Measurements from ENCODE around the gene P3H1. TPM values are rescaled to one million over a fixed set of nuclear protein-coding genes. Genes with fewer than 3 reads are reported as not detected.
"Not testable (repeated sequence)": the region's sequence is repeated elsewhere in the genome, so short reads cannot be mapped to it uniquely, and the experiment has no call there.

Gene P3H1
- total and polyA plus RNA-seq, 2 donors (not counting 1 experiment from before 2014, with no cell fraction given), result 42.2 to 51.3 TPM

- WGBS (ENCODE audit: insufficient coverage), result 100% methylated on average over 2 of the region's 3 CpGs
- Mint-ChIP-seq H3K27ac (no peak overlapping the region), H3K4me3 (no peak overlapping the region), H3K9me3 (ENCODE audit: insufficient read depth) (no peaks in the 10 kb centered on the region), H3K4me1 (no peaks in the 10 kb centered on the region), H3K27me3 (no peaks in the 10 kb centered on the region)
- Histone ChIP-seq H3K27me3 (replicated peaks in 1 of 4; ENCODE audit: control extremely low read depth in 1 of 4, control insufficient read depth in 3 of 4, insufficient read depth in 4 of 4, low read length in 3 of 4) (no peaks in the 10 kb centered on the region), H4K20me1 (ENCODE audit: control insufficient read depth, insufficient read depth, low read length, poor library complexity, severe bottlenecking) (no peaks in the 10 kb centered on the region), H3K4me2 (replicated peaks; ENCODE audit: low read depth, low read length, poor library complexity, severe bottlenecking) (no peak overlapping the region), H3K9ac (ENCODE audit: low read length) (no peak overlapping the region), H2AFZ (ENCODE audit: insufficient read depth, low read depth, low read length, poor library complexity, severe bottlenecking) (no peak overlapping the region), H3K9me3 (ENCODE audit: control extremely low read depth in 1 of 3, control insufficient read depth in 2 of 3, insufficient read depth in 1 of 3, low read length in 2 of 3) (no peaks in the 10 kb centered on the region), H3K27ac (ENCODE audit: low read length in 2 of 2) (no peak overlapping the region), H3K79me2 (ENCODE audit: control insufficient read depth, insufficient read depth, low read length) (peaks cover 7% of the 10 kb centered on the region), H3K4me1 (ENCODE audit: control insufficient read depth in 2 of 2, insufficient read depth in 2 of 2, low read length in 2 of 2) (no peaks in the 10 kb centered on the region), H3K4me3 (ENCODE audit: control extremely low read depth in 1 of 5, extremely low read depth in 1 of 5, insufficient read depth in 1 of 5, low read depth in 2 of 5, low read length in 4 of 5) (no peak overlapping the region), H3K36me3 (replicated peaks in 1 of 2; ENCODE audit: control extremely low read depth in 1 of 2, control insufficient read depth in 1 of 2, extremely low read depth in 1 of 2, insufficient read depth in 2 of 2, low read length in 1 of 2) (peaks cover 0 to 2% of the 10 kb centered on the region in 2 experiments)
- DNase-seq (no peak), ATAC-seq (ENCODE audit: low read depth) (no peak)
- ChIA-PET POLR2A (no interaction called here), CTCF (interaction anchor here (0.6 kb wide), 1 partner anchor 355 kb away, joined by 4 read pairs; no protein-coding TSS in a partner anchor)
- TF ChIP-seq EZH2 (IDR thresholded peaks at IDR 0.05; ENCODE audit: borderline replicate concordance, insufficient read depth, low read depth, low read length, poor library complexity, severe bottlenecking), result no peak
- no peak for TF ChIP-seq CTCF (IDR thresholded peaks at IDR 0.05)
- intact Hi-C loops (cut with micrococcal nuclease), result no loop called here
Observed at GRCh38 chr1:42721926-42722325, 44.9 kb downstream of the P3H1 start.

- ATAC-seq (ENCODE audit: low read depth) (no peak), DNase-seq (no peak)
- no peaks in the 10 kb centered on the region for H3K4me1 Mint-ChIP-seq
- no peak overlapping the region for H3K27ac Mint-ChIP-seq
- intact Hi-C loops (cut with micrococcal nuclease), result no loop called here
- no peaks in the 10 kb centered on the region for H3K27me3 Mint-ChIP-seq
- no peak for TF ChIP-seq EZH2 (IDR thresholded peaks at IDR 0.05; ENCODE audit: borderline replicate concordance, insufficient read depth, low read depth, low read length, poor library complexity, severe bottlenecking)
- no peak for TF ChIP-seq CTCF (IDR thresholded peaks at IDR 0.05)
- H3K4me1 ChIP-seq (ENCODE audit: control insufficient read depth in 2 of 2, insufficient read depth in 2 of 2, low read length in 2 of 2), result no peaks in the 10 kb centered on the region
- peaks cover 13% of the 10 kb centered on the region for H3K79me2 ChIP-seq (ENCODE audit: control insufficient read depth, insufficient read depth, low read length)
- H3K27me3 ChIP-seq (replicated peaks in 1 of 4; ENCODE audit: control extremely low read depth in 1 of 4, control insufficient read depth in 3 of 4, insufficient read depth in 4 of 4, low read length in 3 of 4), result no peaks in the 10 kb centered on the region
- no peak overlapping the region for H2AFZ ChIP-seq (ENCODE audit: insufficient read depth, low read depth, low read length, poor library complexity, severe bottlenecking)
- H3K36me3 ChIP-seq (replicated peaks in 1 of 2; ENCODE audit: control extremely low read depth in 1 of 2, control insufficient read depth in 1 of 2, extremely low read depth in 1 of 2, insufficient read depth in 2 of 2, low read length in 1 of 2), result peaks cover 0 to 2% of the 10 kb centered on the region in 2 experiments
- H4K20me1 ChIP-seq (ENCODE audit: control insufficient read depth, insufficient read depth, low read length, poor library complexity, severe bottlenecking), result peaks cover 7% of the 10 kb centered on the region
- H3K27ac ChIP-seq (ENCODE audit: low read length in 2 of 2), result no peak overlapping the region
- no peak overlapping the region for H3K4me3 ChIP-seq (ENCODE audit: control extremely low read depth in 1 of 5, extremely low read depth in 1 of 5, insufficient read depth in 1 of 5, low read depth in 2 of 5, low read length in 4 of 5)
- no peak overlapping the region for H3K4me3 Mint-ChIP-seq
- no peak overlapping the region for H3K4me2 ChIP-seq (replicated peaks; ENCODE audit: low read depth, low read length, poor library complexity, severe bottlenecking)
- ChIA-PET CTCF (no interaction called here), POLR2A (no interaction called here)
- H3K9ac ChIP-seq (ENCODE audit: low read length), result no peak overlapping the region
- H3K9me3 Mint-ChIP-seq (ENCODE audit: insufficient read depth), result no peaks in the 10 kb centered on the region
- H3K9me3 ChIP-seq (ENCODE audit: control extremely low read depth in 1 of 3, control insufficient read depth in 2 of 3, insufficient read depth in 1 of 3, low read length in 2 of 3), result peaks cover 0 to 1% (median 0%) of the 10 kb centered on the region in 3 donors
- no CpG with 5 or more reads among the region's 1 CpG for WGBS (ENCODE audit: insufficient coverage)
Observed at GRCh38 chr1:42720868-42721267, 46.0 kb downstream of the P3H1 start.

GRCh38 chr1:42714441-42714840, 52.4 kb downstream of the P3H1 start:
- H3K27me3 ChIP-seq (replicated peaks in 1 of 4; ENCODE audit: control extremely low read depth in 1 of 4, control insufficient read depth in 3 of 4, insufficient read depth in 4 of 4, low read length in 3 of 4); POLR2A ChIA-PET; H2AFZ ChIP-seq (ENCODE audit: insufficient read depth, low read depth, low read length, poor library complexity, severe bottlenecking); intact Hi-C loops (cut with micrococcal nuclease); H4K20me1 ChIP-seq (ENCODE audit: control insufficient read depth, insufficient read depth, low read length, poor library complexity, severe bottlenecking); H3K4me1 Mint-ChIP-seq; ATAC-seq (ENCODE audit: low read depth); H3K9ac ChIP-seq (ENCODE audit: low read length); H3K27me3 Mint-ChIP-seq; H3K4me1 ChIP-seq (ENCODE audit: control insufficient read depth in 2 of 2, insufficient read depth in 2 of 2, low read length in 2 of 2); H3K4me3 ChIP-seq (ENCODE audit: control extremely low read depth in 1 of 5, extremely low read depth in 1 of 5, insufficient read depth in 1 of 5, low read depth in 2 of 5, low read length in 4 of 5); H3K4me2 ChIP-seq (replicated peaks; ENCODE audit: low read depth, low read length, poor library complexity, severe bottlenecking); DNase-seq; H3K4me3 Mint-ChIP-seq; CTCF ChIA-PET; H3K27ac ChIP-seq (ENCODE audit: low read length in 2 of 2); H3K27ac Mint-ChIP-seq: not testable (repeated sequence)
- peaks cover 12% of the 10 kb centered on the region for H3K9me3 Mint-ChIP-seq (ENCODE audit: insufficient read depth)
- Histone ChIP-seq H3K9me3 (ENCODE audit: control extremely low read depth in 1 of 3, control insufficient read depth in 2 of 3, insufficient read depth in 1 of 3, low read length in 2 of 3) (peaks cover 7 to 20% (median 19%) of the 10 kb centered on the region in 3 donors), H3K36me3 (replicated peaks in 1 of 2; ENCODE audit: control extremely low read depth in 1 of 2, control insufficient read depth in 1 of 2, extremely low read depth in 1 of 2, insufficient read depth in 2 of 2, low read length in 1 of 2) (peaks cover 10 to 14% of the 10 kb centered on the region in 2 experiments), H3K79me2 (ENCODE audit: control insufficient read depth, insufficient read depth, low read length) (peaks cover 25% of the 10 kb centered on the region)

Measured in B cell (primary cell).